GM12801 (cell line): Measurements from ENCODE around the gene ANKS1B.

Experiments used
- CTCF ChIP-seq: IDR thresholded peaks from one replicate; pipeline ENCODE4 v1.5.1; 2011; ENCODE audit warnings: control low read depth; ENCODE audit not compliant: insufficient read length; ENCODE audit errors: extremely low read depth

ANKS1B gene

GRCh38 chr12:99620159-99620479, 364.6 kb downstream of the ANKS1B start:
- TF ChIP-seq CTCF = no peak

- TF ChIP-seq CTCF = no peak
These were observed 365.2 kb downstream of the ANKS1B start for GRCh38 chr12:99619389-99620158.

- no peak for TF ChIP-seq CTCF
These were observed 366.1 kb downstream of the ANKS1B start for GRCh38 chr12:99618657-99619056.

- TF ChIP-seq CTCF = no peak
These were observed 373.1 kb downstream of the ANKS1B start for GRCh38 chr12:99611599-99611998.

- no peak for TF ChIP-seq CTCF
These were observed 373.6 kb downstream of the ANKS1B start for GRCh38 chr12:99611117-99611516.

- TF ChIP-seq CTCF = no peak
These were observed 375.1 kb downstream of the ANKS1B start for GRCh38 chr12:99609455-99610181.

- TF ChIP-seq CTCF = no peak
These were observed 384.3 kb downstream of the ANKS1B start for GRCh38 chr12:99600388-99600787.
